GM18508 (cell line): ENCODE results near the gene ADAM12.

Experiments used
- ATAC-seq: cut with Tn5 transposase; IDR thresholded peaks from one replicate; pipeline ENCODE4 v1.9.1; 2021; ENCODE audit warnings: moderate number of reproducible peaks; ENCODE audit not compliant: insufficient read depth, unreplicated experiment

ADAM12 gene

GRCh38 chr10:126009650-126010049 is 378.6 kb downstream of the ADAM12 start:
- ATAC-seq, result no peak

- no peak for ATAC-seq
These were observed 381.4 kb downstream of the ADAM12 start for GRCh38 chr10:126006906-126007305.

GRCh38 chr10:126006264-126006663 is 382.0 kb downstream of the ADAM12 start:
- no peak for ATAC-seq

- no peak for ATAC-seq
These were observed 383.5 kb downstream of the ADAM12 start for GRCh38 chr10:126004752-126005151.

- no peak for ATAC-seq
These were observed 386.7 kb downstream of the ADAM12 start for GRCh38 chr10:126001576-126001975.

GRCh38 chr10:125999694-126000093 is 388.6 kb downstream of the ADAM12 start:
- ATAC-seq, result no peak

GRCh38 chr10:125997586-125997985 is 390.7 kb downstream of the ADAM12 start:
- no peak for ATAC-seq

- no peak for ATAC-seq
These were observed 392.5 kb downstream of the ADAM12 start for GRCh38 chr10:125995726-125996304.

- ATAC-seq, result no peak
These were observed 393.7 kb downstream of the ADAM12 start for GRCh38 chr10:125994601-125995000.

- no peak for ATAC-seq
These were observed 396.0 kb downstream of the ADAM12 start for GRCh38 chr10:125992254-125992653.

- no peak for ATAC-seq
These were observed 396.9 kb downstream of the ADAM12 start for GRCh38 chr10:125991392-125991791.

GRCh38 chr10:125990974-125991373 is 397.3 kb downstream of the ADAM12 start:
- no peak for ATAC-seq

- ATAC-seq, result no peak
These were observed 398.5 kb downstream of the ADAM12 start for GRCh38 chr10:125989791-125990190.

- ATAC-seq, result no peak
These were observed 402.6 kb downstream of the ADAM12 start for GRCh38 chr10:125985557-125986240.

GRCh38 chr10:125984865-125985495 is 403.3 kb downstream of the ADAM12 start:
- ATAC-seq, result no peak

- ATAC-seq, result no peak
These were observed 403.9 kb downstream of the ADAM12 start for GRCh38 chr10:125984346-125984745.

- no peak for ATAC-seq
These were observed 404.6 kb downstream of the ADAM12 start for GRCh38 chr10:125983656-125984055.

GRCh38 chr10:125983161-125983560 is 405.1 kb downstream of the ADAM12 start:
- ATAC-seq, result no peak

- ATAC-seq, result peak; percentile 66
These were observed 405.9 kb downstream of the ADAM12 start for GRCh38 chr10:125982260-125982948.

- no peak for ATAC-seq
These were observed 407.7 kb downstream of the ADAM12 start for GRCh38 chr10:125980521-125981035.

- no peak for ATAC-seq
These were observed 408.3 kb downstream of the ADAM12 start for GRCh38 chr10:125979976-125980375.
